GM20000 (cell line): ENCODE data around the gene SYDE2.
"Not testable (repeated sequence)": the region's sequence is repeated elsewhere in the genome, so short reads cannot be mapped to it uniquely, and the experiment has no call there.

ENCODE experiments used
- DNase-seq: peaks from one replicate; pipeline ENCODE4 v3.0.0; 2012; ENCODE audit warnings: low spot score
- CTCF ChIP-seq: IDR thresholded peaks from 2 replicates; pipeline ENCODE4 v1.5.1; 2012; ENCODE audit warnings: mild to moderate bottlenecking, control low read depth; ENCODE audit errors: extremely low read depth, missing control alignments

Gene SYDE2

GRCh38 chr1:85200463-85201339, at the start of gene SYDE2:
SYDE2 (minus strand) TSS chr1:85201016; CDS start chr1:85200996, 20 bp downstream.
- no peak for TF ChIP-seq CTCF
- peak; percentile 88 for DNase-seq

- not testable (repeated sequence) for DNase-seq
Measured at GRCh38 chr1:85249042-85249441, 48.2 kb upstream of the SYDE2 start.

- TF ChIP-seq CTCF: no peak
- no peak for DNase-seq
Measured at GRCh38 chr1:85245891-85246290, 45.1 kb upstream of the SYDE2 start.

- DNase-seq: no peak
- TF ChIP-seq CTCF: no peak
Measured at GRCh38 chr1:85245456-85245855, 44.6 kb upstream of the SYDE2 start.

- DNase-seq: no peak
- TF ChIP-seq CTCF: no peak
Measured at GRCh38 chr1:85244271-85245061, 43.6 kb upstream of the SYDE2 start.

GRCh38 chr1:85243372-85243771, 42.6 kb upstream of the SYDE2 start:
- TF ChIP-seq CTCF: no peak
- DNase-seq: no peak

GRCh38 chr1:85240643-85241042, 39.8 kb upstream of the SYDE2 start:
- TF ChIP-seq CTCF: no peak

More at GRCh38 chr1:85240643-85241042, 39.8 kb upstream of the SYDE2 start:
- DNase-seq: no peak
